HepG2 (cell line): ENCODE data around the gene NUP85. TPM values are rescaled to one million over a fixed set of nuclear protein-coding genes. Genes with fewer than 3 reads are reported as not detected.

Experiments used
- ATAC-seq: fragments of 200-7000 bp; cut with Tn5 transposase; 3 replicates; pipeline ENCODE4 v1.9.1; 2020; ENCODE audit warnings: mild to moderate bottlenecking, moderate library complexity
- BruUV-seq: library from RNA; stranded (reverse); fragments of 400-500 nt; replicated peaks from 2 replicates; lab custom pipeline; 2021; lab: Mats Ljungman, UMichigan
- CTCF ChIA-PET: fragments of 300-600 bp; formaldehyde crosslinking; extraction: SDS; loops from one replicate; lab custom pipeline; 2021; ENCODE audit warnings: low total read pairs, inconsistent platforms, low intra/inter-chr PET ratio; lab: Yijun Ruan, JAX
- POLR2A ChIA-PET: fragments of 350-600 bp; sonication (Branson Sonifier 250); formaldehyde crosslinking; loops from one replicate; lab custom pipeline; 2020; ENCODE audit warnings: antibody characterized with exemption, inconsistent platforms; lab: Yijun Ruan, JAX
- DNase-seq: peaks from one replicate; pipeline ENCODE4 v3.0.0-alpha.2; 2015; ENCODE audit warnings: low spot score
- FAIRE-seq: peaks from 3 replicates; lab custom pipeline; 2011; peaks lifted over from hg19 to GRCh38; lab: Jason Lieb, UNC
- H2AFZ ChIP-seq: one replicate; pipeline ENCODE4 v1.6.1; 2011; ENCODE audit warnings: low read length, inconsistent platforms
- H3K27ac ChIP-seq: fragments of 300-600 bp; 3 replicates; pipeline ENCODE4 v1.8.0; 2011; ENCODE audit warnings: mixed run types, mild to moderate bottlenecking, mixed read lengths, low read length, inconsistent platforms; ENCODE audit not compliant: insufficient read depth; ENCODE audit errors: extremely low read length
- H3K27me3 ChIP-seq, 2 experiments: fragments of 200-600 bp in 1 of 2; 2 replicates in 1 of 2; 3 replicates in 1 of 2; pipeline versions ENCODE4 v1.6.0 to v1.8.0; 2011; ENCODE audit warnings: low read length in 2 of 2, mild to moderate bottlenecking in 2 of 2, moderate library complexity in 2 of 2, inconsistent platforms in 1 of 2; ENCODE audit not compliant: insufficient read depth in 2 of 2, control insufficient read depth in 1 of 2
- H3K36me3 ChIP-seq, 2 experiments: fragments of 200-600 bp in 1 of 2; replicated peaks in 1 of 2; 2 replicates in 1 of 2; 3 replicates in 1 of 2; pipeline versions ENCODE4 v1.5.1 to v1.8.0; 2011; ENCODE audit warnings: low read length in 2 of 2, inconsistent platforms in 1 of 2; ENCODE audit not compliant: insufficient read depth in 2 of 2, control insufficient read depth in 1 of 2
- H3K4me1 ChIP-seq: 2 replicates; pipeline ENCODE4 v1.5.1; 2012; ENCODE audit warnings: low read length, inconsistent platforms; ENCODE audit not compliant: insufficient read depth
- H3K4me2 ChIP-seq: 2 replicates; pipeline ENCODE4 v1.6.0; 2011; ENCODE audit warnings: low read depth, low read length, inconsistent platforms
- H3K4me3 ChIP-seq, 3 experiments: fragments of 200-600 bp in 1 of 3; sonication (generic), shearing (Covaris generic) in 1 of 3; replicated peaks in 1 of 3; 2 replicates each; pipeline ENCODE4 v1.5.1; 2011 to 2016; ENCODE audit warnings: low read length in 3 of 3, inconsistent platforms in 2 of 3, low read depth in 2 of 3, mild to moderate bottlenecking in 2 of 3, control low read depth in 1 of 3, mixed read lengths in 1 of 3; ENCODE audit not compliant: insufficient read depth in 1 of 3
- H3K79me2 ChIP-seq: one replicate; pipeline ENCODE4 v1.6.1; 2011; ENCODE audit warnings: low read length, inconsistent platforms; ENCODE audit not compliant: insufficient read depth
- H3K9ac ChIP-seq: 2 replicates; pipeline ENCODE4 v1.6.0; 2011; ENCODE audit warnings: mild to moderate bottlenecking, low read depth, low read length, inconsistent platforms; ENCODE audit not compliant: insufficient read depth
- H3K9me3 ChIP-seq: 2 replicates; pipeline ENCODE4 v1.5.1; 2012; ENCODE audit warnings: mild to moderate bottlenecking, low read length
- H4K20me1 ChIP-seq: 2 replicates; pipeline ENCODE4 v1.6.0; 2011; ENCODE audit warnings: inconsistent platforms, mild to moderate bottlenecking, low read length, moderate library complexity; ENCODE audit not compliant: insufficient read depth
- ARID2 ChIP-seq: sonication (generic); formaldehyde crosslinking; IDR thresholded peaks from 2 replicates; pipeline ENCODE4 v1.8.1; 2022; ENCODE audit warnings: mild to moderate bottlenecking, missing genetic modification reagents, borderline replicate concordance
- GLMP ChIP-seq: sonication (generic); formaldehyde crosslinking; IDR thresholded peaks from 2 replicates; pipeline ENCODE4 v1.9.0; 2021; ENCODE audit warnings: missing genetic modification reagents, mild to moderate bottlenecking, borderline replicate concordance
- MXD4 ChIP-seq: IDR thresholded peaks from 2 replicates; pipeline ENCODE4 v1.6.1; 2016; ENCODE audit warnings: mild to moderate bottlenecking, missing biosample characterization, missing genetic modification reagents
- RARG ChIP-seq: sonication (generic); formaldehyde crosslinking; IDR thresholded peaks from 2 replicates; pipeline ENCODE4 v1.4.0; 2020; ENCODE audit warnings: low read depth, mild to moderate bottlenecking, missing genetic modification reagents
- RBM39 ChIP-seq: fragments of 200-400 bp; formaldehyde crosslinking; IDR thresholded peaks from one replicate; pipeline ENCODE4 v1.6.1; 2018; ENCODE audit warnings: antibody characterized with exemption, mild to moderate bottlenecking, low read depth, low read length; ENCODE audit not compliant: poor library complexity, severe bottlenecking
- SAP130 ChIP-seq: IDR thresholded peaks from 2 replicates; pipeline ENCODE4 v1.6.1; 2016; ENCODE audit warnings: low read depth
- ZNF317 ChIP-seq: sonication (generic); formaldehyde crosslinking; IDR thresholded peaks from 2 replicates; pipeline ENCODE4 v1.5.0; 2020; ENCODE audit warnings: mild to moderate bottlenecking, missing genetic modification reagents
- ZNF510 ChIP-seq: sonication (generic); formaldehyde crosslinking; IDR thresholded peaks from 2 replicates; pipeline ENCODE4 v1.4.0; 2020; ENCODE audit warnings: low read depth, mild to moderate bottlenecking, missing genetic modification reagents
- ZNF883 ChIP-seq: sonication (generic); formaldehyde crosslinking; IDR thresholded peaks from 2 replicates; pipeline ENCODE4 v1.5.1; 2020; ENCODE audit warnings: mild to moderate bottlenecking, missing genetic modification reagents; ENCODE audit errors: not compliant biosample characterization
- ZSCAN20 ChIP-seq: sonication (generic); formaldehyde crosslinking; IDR thresholded peaks from 2 replicates; pipeline ENCODE4 v1.4.0; 2020; ENCODE audit warnings: missing genetic modification reagents, mild to moderate bottlenecking, borderline replicate concordance
- WGBS: methylation state at CpG from one replicate; pipeline ENCODE4 v1.1.6; 2017; ENCODE audit warnings: low lambda C conversion rate; 5-methylcytosine and 5-hydroxymethylcytosine counted together
- in situ Hi-C: cut with HindIII; loops from 2 replicates; pipeline ENCODE4 v1.10.0; 2017; ENCODE audit warnings: low pct_unique_long_range_greater_than_20kb; ENCODE audit not compliant: extremely low pct_ligation_motif_present
- intact Hi-C: fragments of 100-400 bp; cut with micrococcal nuclease; formaldehyde crosslinking; loops from one replicate; pipeline ENCODE4 v1.10.0; 2022; ENCODE audit not compliant: unreplicated experiment
- polyA plus RNA-seq, 8 experiments: library from polyadenylated mRNA; depleted of rRNA in 3 of 8; stranded (reverse) in 7 of 8; unstranded in 1 of 8; fragments of >200 nt; fragmentation: Illumina TruSeq in 4 of 8; extraction: Trizol in 4 of 8; gene quantifications; 2 replicates each; pipeline versions ENCODE4 v1.2.1 to v1.2.3, GENCODE V29; 2011 to 2016; ENCODE audit warnings: low read depth in 4 of 8, missing spikeins in 1 of 8, mixed read lengths in 1 of 8; ENCODE audit not compliant: insufficient read depth in 1 of 8
- total RNA-seq, 5 experiments: library from RNA; depleted of rRNA; stranded (reverse); fragments of >200 nt; fragmentation: Illumina TruSeq; extraction: Trizol; gene quantifications; 2 replicates each; pipeline ENCODE4 v1.2.3, GENCODE V29; 2016; ENCODE audit warnings: low read depth in 1 of 5
- TF ChIP-seq, protein P1 (sequence below): sonication (generic); formaldehyde crosslinking; conservative IDR thresholded peaks from 2 replicates; pipeline ENCODE4 v1.8.1; 2023; ENCODE audit warnings: missing genetic modification reagents

NUP85 gene
- total and polyA plus RNA-seq, 2 of the 13 experiments (the other 11 are each of a cell fraction or from before 2014, with no cell fraction given) = 89.1 to 124 TPM

GRCh38 chr17:75181110-75181509 is 24.4 kb upstream of the NUP85 start:
- peaks cover 15% of the 10 kb centered on the region for H4K20me1 ChIP-seq
- DNase-seq (no peak), FAIRE-seq (no peak), ATAC-seq (no peak)
- intact Hi-C loops = no loop called here
- peak overlapping the region; percentile 95 for H3K9ac ChIP-seq
- no peaks in the 10 kb centered on the region for H3K9me3 ChIP-seq
- H3K27me3 ChIP-seq = no peaks in the 10 kb centered on the region; a peak in 1 of 5 replicates
- BruUV-seq = no TSS peak
- peak overlapping the region; percentile 94 for H3K4me2 ChIP-seq
- ChIA-PET CTCF (no interaction called here), POLR2A (interaction anchor here (0.7 to 1.9 kb wide), 4 partner anchors 10 to 50 kb away, joined by 3 to 5 read pairs (median 3); partner anchors contain the start of gene NT5C)
- peaks cover 40% of the 10 kb centered on the region for H3K4me1 ChIP-seq
- WGBS = 14% methylated on average over 7 of the region's 8 CpGs
- no peak overlapping the region for H2AFZ ChIP-seq
- in situ Hi-C loops = no loop called here
- H3K27ac ChIP-seq = peak overlapping the region; percentile 96
- H3K4me3 ChIP-seq = peak overlapping the region; percentile 92 to 98 (median 96); a peak in 5 of 6 replicates
- TF ChIP-seq ZNF317 (CRISPR knock-in tag) (no peak), SAP130 (CRISPR knock-in tag) (peak; percentile 43), ZNF883 (no peak), MXD4 (CRISPR knock-in tag) (no peak), RBM39 (no peak), GLMP (CRISPR knock-in tag) (no peak), ZSCAN20 (CRISPR knock-in tag) (no peak), RARG (CRISPR knock-in tag) (no peak), ARID2 (CRISPR knock-in tag) (0 out of 2 replicates have a peak, but pooled peaks have one; percentile 8), ZNF510 (CRISPR knock-in tag) (no peak)
- TF ChIP-seq, protein P1, sequence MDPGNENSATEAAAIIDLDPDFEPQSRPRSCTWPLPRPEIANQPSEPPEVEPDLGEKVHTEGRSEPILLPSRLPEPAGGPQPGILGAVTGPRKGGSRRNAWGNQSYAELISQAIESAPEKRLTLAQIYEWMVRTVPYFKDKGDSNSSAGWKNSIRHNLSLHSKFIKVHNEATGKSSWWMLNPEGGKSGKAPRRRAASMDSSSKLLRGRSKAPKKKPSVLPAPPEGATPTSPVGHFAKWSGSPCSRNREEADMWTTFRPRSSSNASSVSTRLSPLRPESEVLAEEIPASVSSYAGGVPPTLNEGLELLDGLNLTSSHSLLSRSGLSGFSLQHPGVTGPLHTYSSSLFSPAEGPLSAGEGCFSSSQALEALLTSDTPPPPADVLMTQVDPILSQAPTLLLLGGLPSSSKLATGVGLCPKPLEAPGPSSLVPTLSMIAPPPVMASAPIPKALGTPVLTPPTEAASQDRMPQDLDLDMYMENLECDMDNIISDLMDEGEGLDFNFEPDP (CRISPR knock-in tag) = no peak
- H3K79me2 ChIP-seq = peaks cover 60% of the 10 kb centered on the region
- H3K36me3 ChIP-seq = peaks cover 16 to 34% of the 10 kb centered on the region in 2 experiments
